HEK293T (cell line): ENCODE measurements around the gene TJP3.

Source experiments
- BHLHE40 ChIP-seq: fragments of 450-650 bp; IDR thresholded peaks from 2 replicates; pipeline ENCODE4 v1.6.1; 2016; ENCODE audit warnings: mild to moderate bottlenecking, moderate library complexity, borderline replicate concordance
- ELF4 ChIP-seq: fragments of 450-650 bp; IDR thresholded peaks from 2 replicates; pipeline ENCODE4 v1.6.1; 2017; ENCODE audit warnings: antibody characterized with exemption
- FOXA1 ChIP-seq: fragments of 450-650 bp; IDR thresholded peaks from 2 replicates; pipeline ENCODE4 v1.6.1; 2016; ENCODE audit warnings: mild to moderate bottlenecking
- FOXK2 ChIP-seq: fragments of 450-650 bp; IDR thresholded peaks from 2 replicates; pipeline ENCODE4 v1.6.1; 2016; ENCODE audit warnings: mild to moderate bottlenecking
- FOXM1 ChIP-seq: fragments of 450-650 bp; IDR thresholded peaks from 2 replicates; pipeline ENCODE4 v1.6.1; 2017; ENCODE audit warnings: mild to moderate bottlenecking, borderline replicate concordance
- HDGF ChIP-seq: fragments of 450-650 bp; IDR thresholded peaks from 2 replicates; pipeline ENCODE4 v1.6.1; 2017; ENCODE audit warnings: antibody characterized with exemption, borderline replicate concordance
- SP1 ChIP-seq: fragments of 450-650 bp; IDR thresholded peaks from 2 replicates; pipeline ENCODE4 v1.6.1; 2017
- SUZ12 ChIP-seq: fragments of 450-650 bp; IDR thresholded peaks from 2 replicates; pipeline ENCODE4 v1.6.1; 2016; ENCODE audit warnings: mild to moderate bottlenecking
- TARDBP ChIP-seq: fragments of 450-650 bp; IDR thresholded peaks from 2 replicates; pipeline ENCODE4 v1.6.1; 2016
- ZNF384 ChIP-seq: fragments of 450-650 bp; IDR thresholded peaks from 2 replicates; pipeline ENCODE4 v1.6.1; 2016

DNA sequence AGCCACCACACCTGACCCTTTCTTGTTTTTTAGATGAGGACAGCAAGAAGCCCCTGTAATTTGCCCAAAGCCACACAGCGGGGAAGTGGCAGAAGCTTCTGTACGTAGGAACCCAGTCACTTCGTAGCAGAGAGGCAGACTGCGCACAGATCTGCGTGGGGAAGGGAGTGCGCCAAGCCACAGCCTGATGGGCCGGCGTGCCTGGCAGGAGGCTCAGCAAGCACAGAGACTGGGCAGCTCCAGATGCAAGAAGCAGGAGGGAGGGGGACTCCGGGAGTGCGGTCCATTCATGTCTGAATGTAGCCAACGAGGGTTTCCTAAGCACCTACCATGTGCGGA, 347 bp upstream of the TJP3 start:
- TF ChIP-seq FOXA1 (no peak), BHLHE40 (no peak), ELF4 (no peak), ZNF384 (no peak), FOXM1 (no peak), FOXK2 (no peak), SP1 (no peak), HDGF (no peak), TARDBP (no peak), SUZ12 (no peak)
